Right renal pelvis (tissue), 4 donors: ENCODE data around the gene OR4D9. TPM values are rescaled to one million over a fixed set of nuclear protein-coding genes. Genes with fewer than 3 reads are reported as not detected.
A peak's percentile ranks its signal among the peaks of the same experiment; 100 is the strongest.

ENCODE experiments used
- DNase-seq, 4 donors: peaks; one replicate each; pipeline ENCODE4 v3.0.0-alpha.2; 2013; ENCODE audit warnings: low read depth in 4 of 4, low spot score in 3 of 4, missing footprints in 1 of 4
- polyA plus RNA-seq, 4 donors: library from polyadenylated mRNA; unstranded; fragments of 120-200 nt; gene quantifications; one replicate each; pipeline ENCODE4 v1.2.1, GENCODE V29; 2013; ENCODE audit not compliant: insufficient read length in 4 of 4

OR4D9 gene
- polyA plus RNA-seq, 4 donors = 0.04 to 0.05 (median 0.04) TPM

DNA sequence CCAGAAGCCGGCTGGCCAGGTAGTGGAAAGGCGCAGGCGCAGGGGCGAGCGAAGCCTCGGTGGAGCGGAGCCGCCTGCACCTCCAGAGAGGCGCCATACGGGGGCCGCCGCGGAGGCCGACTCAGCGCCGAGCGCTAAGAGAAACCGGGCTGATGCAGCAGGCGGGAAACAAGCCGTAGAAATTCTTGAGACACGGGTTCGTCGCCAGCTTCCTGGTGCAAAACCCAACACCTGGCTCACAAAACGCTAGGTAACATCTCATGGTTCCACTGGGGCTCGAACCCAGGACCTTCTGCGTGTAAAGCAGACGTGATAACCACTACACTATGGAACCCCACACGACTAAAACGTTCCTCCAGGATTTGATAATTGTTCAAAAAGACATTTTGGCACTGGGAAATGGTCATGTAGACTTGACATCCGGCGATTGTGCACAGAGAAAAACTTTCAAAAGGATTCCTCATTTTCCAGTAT, 39.1 kb downstream of the OR4D9 start:
- DNase-seq = peak in 3 of 4 donors; percentile 78 to 85 (median 82)

DNA sequence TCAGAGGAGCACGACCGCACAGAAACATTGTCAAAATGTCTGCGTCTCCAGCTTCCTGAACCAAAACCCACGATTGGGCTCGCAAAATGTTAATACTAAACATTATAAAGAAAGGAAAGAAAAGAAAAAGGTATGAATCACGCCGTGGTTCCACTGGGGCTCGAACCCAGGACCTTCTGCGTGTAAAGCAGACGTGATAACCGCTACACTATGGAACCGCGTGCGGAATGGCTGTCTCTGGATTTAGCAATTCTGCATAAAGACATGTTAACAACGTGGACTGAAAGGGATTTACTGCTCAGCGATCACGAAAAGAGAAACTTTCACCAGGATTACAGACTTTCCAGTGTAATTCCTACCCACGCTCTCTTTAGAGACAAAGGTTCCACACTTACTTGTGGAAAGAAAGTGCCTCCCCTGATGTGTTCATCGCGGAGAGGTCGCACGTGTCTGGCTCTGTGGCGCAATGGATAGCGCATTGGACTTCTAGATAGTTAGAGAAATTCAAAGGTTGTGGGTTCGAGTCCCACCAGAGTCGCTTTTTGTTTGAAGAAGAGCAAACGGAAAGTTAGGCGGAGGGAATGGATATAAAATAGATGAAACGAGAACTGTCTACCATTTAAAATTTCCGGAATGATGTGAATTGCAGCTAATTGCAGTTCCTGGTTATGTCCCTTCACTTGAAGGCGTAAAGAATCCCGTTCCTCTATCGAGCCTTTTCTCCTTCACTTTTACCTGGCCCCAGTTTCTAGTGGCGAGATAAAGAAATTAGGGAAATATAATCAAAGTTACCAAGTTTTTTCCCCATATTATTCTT, 39.7 kb downstream of the OR4D9 start:
- peak in 3 of 4 donors; percentile 77 to 81 (median 79) for DNase-seq

DNA sequence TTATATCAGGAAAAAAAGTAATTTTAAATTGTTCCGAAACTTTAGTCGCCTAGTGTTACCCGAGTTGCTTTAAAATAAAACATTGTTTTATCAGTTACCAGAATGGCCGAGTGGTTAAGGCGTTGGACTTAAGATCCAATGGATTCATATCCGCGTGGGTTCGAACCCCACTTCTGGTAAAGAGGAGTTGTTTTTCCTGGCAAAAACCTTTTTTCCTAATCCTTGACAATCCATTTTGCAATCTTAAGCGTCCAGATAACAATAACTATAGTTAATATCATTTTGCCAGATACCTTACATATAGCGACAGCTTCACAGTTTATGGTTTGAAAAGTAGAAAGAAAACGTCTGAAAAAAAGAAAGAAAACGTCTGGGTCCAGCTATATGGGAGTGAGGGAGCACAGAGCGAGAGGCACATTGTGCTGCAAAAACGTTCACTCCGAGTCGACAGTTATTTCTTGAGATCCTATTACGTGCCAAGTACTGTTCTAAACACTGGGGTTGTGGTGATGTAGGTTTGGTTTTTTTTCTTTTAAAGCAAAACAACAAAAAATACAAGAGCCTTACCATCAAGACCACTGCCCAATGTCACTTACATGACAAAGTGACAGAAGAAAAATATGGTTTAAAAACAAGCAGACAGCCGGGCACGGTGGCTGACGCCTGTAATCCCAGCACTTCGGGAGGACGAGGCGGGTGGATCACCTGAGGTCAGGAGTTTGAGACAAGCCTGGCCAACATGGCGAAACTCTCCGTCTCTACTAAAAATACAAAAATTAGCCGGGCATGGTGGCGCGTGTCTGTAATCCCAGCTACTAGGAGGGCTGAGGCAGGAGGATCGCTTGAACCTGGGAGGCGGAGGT, 40.6 kb downstream of the OR4D9 start:
- peak in 1 of 4 donors; percentile 63 for DNase-seq

DNA sequence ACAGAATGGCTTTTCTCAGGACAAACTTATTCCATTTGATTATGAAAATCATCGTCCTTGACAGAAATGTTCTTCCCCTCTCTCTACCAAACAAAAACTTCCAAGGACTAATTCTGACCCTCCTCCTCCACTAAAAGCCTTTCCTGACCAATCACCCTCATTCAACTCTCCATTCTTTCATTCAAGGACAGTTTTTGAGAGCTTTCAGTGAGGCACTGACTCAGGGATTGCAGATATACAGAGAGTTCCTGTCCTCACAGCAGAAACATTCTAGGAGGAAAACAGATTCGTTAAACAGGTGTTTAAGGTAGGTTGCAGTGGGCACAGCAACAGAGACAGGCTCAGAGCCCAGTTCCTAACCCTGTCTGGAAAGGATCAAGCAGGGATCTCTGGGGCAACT, 41.5 kb downstream of the OR4D9 start:
- DNase-seq = no peak

DNA sequence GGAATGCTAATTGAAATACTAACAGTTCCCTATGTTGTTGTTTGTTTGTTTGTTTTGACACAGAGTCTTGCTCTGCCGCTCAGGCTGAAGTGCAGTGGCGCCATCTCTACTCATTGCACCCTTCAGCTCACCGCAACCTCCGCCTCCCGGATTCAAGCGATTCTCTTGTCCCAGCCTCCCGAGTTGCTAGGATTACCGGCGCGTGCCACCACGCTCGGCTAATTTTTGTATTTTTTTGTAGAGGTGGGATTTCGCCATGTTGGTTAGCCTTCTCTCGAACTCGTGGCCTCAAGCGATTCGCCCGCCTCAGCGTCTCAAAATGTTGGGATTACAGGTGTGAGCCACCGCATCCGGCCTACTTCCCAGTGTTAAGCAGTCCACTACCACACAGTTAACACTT, 42.0 kb downstream of the OR4D9 start:
- DNase-seq = no peak

DNA sequence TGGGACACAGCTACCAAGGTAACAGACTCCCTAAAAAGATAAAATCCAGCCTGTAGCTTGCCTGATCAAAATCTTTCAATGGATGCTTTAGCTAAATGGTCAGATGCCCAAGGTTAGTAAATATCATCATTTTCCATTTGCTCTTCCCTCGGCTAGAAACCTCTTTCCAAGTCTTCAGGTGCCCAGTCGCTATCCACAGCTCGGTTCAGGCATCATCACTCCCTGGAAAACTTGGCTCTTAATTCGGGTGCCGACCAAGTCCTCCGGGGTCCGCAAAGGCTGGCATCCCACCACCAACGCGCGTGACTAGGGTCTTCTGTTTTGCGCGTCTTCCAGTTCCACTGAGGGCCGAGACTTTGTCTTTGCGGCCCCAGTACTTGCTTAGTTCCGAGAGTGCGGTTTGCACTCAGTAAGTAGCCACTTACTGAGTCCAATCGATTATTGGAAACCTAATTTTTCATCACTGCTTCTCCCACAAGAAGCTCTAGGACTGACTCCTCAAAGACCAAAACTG, 44.3 kb downstream of the OR4D9 start:
- DNase-seq = no peak

DNA sequence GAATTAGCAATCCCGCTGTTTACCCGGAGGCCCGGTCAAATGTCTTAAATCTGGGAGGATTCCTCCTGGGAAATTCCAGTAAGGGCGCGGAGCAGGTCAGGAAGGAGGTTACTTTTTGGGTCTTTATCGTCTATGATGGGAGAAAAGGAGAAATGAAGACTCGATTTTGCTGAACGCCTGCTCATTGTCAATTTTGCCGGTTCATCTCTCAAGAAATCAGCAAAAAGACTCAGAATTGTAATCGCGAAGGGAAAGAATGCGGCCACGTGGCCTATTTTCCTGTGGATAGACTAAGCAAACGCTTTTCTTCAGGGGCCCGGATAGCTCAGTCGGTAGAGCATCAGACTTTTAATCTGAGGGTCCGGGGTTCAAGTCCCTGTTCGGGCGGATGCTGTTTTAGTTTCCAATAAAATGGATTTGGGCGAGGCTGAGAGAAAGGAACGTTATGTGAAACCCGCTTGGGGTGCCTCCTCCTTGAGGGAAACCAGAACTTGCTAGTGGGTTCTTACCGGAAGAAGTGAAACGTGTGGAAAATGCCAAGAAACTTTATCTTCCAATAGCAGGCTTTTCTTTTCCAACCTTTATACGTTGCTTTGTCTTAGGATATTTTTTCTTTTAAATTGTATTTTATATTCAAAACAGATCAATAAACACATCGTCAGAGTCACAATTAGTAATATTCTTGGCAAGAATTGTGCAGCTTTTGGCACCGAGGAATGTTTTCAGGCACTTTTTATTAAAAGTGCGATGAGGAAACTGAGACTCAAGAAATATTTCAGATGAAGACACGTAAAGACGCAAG, 45.0 kb downstream of the OR4D9 start:
- peak in 1 of 4 donors; percentile 65 for DNase-seq

DNA sequence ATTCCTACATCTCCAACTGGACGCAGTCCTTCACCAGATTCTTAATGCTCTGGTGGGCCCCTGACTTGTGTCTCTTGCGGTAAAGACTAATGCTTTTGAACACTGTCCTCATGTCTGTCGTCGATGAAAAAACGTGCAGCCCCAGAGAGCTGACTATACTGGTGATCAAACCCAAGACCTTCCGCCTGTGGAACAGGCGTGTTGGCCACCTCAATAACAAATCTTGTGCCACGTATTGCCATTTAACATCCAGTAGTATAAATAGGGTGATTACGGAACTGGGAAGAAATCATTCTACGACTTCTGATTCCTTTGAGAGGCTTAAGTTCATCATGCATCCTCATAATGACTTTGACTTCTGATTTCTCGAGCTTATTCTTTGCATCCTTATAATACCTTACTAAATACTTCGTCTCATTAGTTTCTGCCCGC, 45.6 kb downstream of the OR4D9 start:
- DNase-seq = no peak

DNA sequence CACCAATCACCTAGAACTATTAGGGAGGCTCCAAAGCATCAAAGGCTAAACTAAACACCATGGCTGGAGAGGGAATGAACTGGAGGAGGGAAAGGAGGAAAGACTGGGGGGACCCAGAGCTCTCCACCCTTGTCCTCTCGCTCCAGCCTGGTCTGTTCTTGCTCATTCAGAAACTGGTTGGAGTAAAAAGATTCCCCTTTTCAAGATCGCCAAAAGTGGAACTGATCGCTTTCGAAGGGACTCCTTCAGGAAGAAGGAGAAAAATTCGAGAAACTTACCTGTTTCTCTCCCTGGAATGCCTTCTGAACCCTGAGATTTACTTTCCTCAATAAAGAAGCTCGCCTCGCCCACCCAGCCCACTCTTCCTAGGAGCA, 46.9 kb downstream of the OR4D9 start:
- DNase-seq = no peak

GRCh38 chr11:59559886-59560285, 48.5 kb downstream of the OR4D9 start:
- no peak for DNase-seq

DNA sequence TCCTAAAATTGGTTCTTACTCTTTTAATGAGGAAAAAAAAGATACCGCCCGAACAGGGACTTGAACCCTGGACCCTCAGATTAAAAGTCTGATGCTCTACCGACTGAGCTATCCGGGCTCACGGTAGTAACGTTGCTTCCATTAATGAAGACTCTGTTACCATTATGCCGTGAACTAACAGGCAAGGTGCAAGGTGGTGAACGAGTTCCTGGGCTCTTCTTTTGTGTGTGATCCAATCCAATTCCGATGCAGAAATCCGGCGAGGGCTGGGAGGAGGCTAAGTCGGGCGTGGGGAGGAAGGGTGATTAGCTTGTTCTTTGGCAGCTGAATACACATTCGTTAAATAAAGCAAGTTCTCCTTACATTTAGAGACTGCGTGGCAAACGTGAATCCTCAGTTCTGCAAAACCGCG, 49.0 kb downstream of the OR4D9 start:
- DNase-seq = peak in 1 of 4 donors; percentile 71

GRCh38 chr11:59560702-59561473, 49.5 kb downstream of the OR4D9 start:
- peak in 1 of 4 donors; percentile 64 for DNase-seq

DNA sequence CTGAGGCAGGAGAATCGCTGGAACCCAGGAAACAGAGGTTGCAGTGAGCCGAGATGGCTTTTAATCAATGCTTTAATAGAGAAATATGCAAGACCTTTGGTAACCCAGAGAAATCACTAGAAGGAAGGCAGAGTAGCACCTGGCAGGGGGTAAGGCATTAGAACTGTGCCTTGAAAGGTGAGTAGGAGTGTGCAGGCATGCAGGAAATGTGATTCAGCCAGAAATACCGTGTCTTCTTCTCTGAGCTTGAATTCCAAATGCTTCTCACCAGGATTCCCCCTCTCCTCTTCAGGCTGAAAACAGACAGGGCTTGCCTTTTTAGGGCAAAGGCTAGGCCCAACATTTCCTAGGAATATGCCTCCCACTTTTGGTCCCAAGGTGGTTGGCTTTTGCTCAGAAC, 51.0 kb downstream of the OR4D9 start:
- no peak for DNase-seq

Other genes with a start within 250 kb of the OR4D9 start
- not detected for gene OR5AN1, start 152.6 kb upstream of the OR4D9 start, polyA plus RNA-seq
- gene OR5A2, start 85.1 kb upstream of the OR4D9 start, polyA plus RNA-seq = under 1 TPM in 2 of 4 donors, not detected in 2; 0.01 to 0.03 TPM
- gene OR5A1, start 75.1 kb upstream of the OR4D9 start, polyA plus RNA-seq = under 1 TPM in 1 of 4 donors, not detected in 3; 0.01 TPM
- not detected for gene OR4D6, start 54.6 kb upstream of the OR4D9 start, polyA plus RNA-seq
- gene OR4D10, start 38.2 kb upstream of the OR4D9 start, polyA plus RNA-seq = not detected
- gene OR4D11, start 8.0 kb upstream of the OR4D9 start, polyA plus RNA-seq = not detected
- 10 to 100 TPM; 49.1 to 62.2 (median 57.1) TPM for gene OSBP, start 104.2 kb downstream of the OR4D9 start, polyA plus RNA-seq
- 10 to 100 TPM; 37.8 to 50.2 (median 43.8) TPM for gene PATL1, start 157.5 kb downstream of the OR4D9 start, polyA plus RNA-seq
- gene OR10V1, start 202.3 kb downstream of the OR4D9 start, polyA plus RNA-seq = not detected
- 10 to 100 TPM; 43.1 to 55.5 (median 47.7) TPM for gene STX3, start 243.8 kb downstream of the OR4D9 start, polyA plus RNA-seq